ENCODE results near the gene SMARCAL1. TPM values are rescaled to one million over a fixed set of nuclear protein-coding genes. Genes with fewer than 3 reads are reported as not detected.

The SMARCAL1 gene
- total and polyA plus RNA-seq, 2 of the 4 experiments (the other 2 are of a cell fraction), result 13.6 to 21.0 TPM

- no peak overlapping the region for H3K27ac ChIP-seq (ENCODE audit: insufficient read depth, low read length)
- H2BK15ac ChIP-seq (ENCODE audit: low read depth, low read length), result no peak overlapping the region
- intact Hi-C loops (cut with micrococcal nuclease) (no loop called here), in situ Hi-C loops (cut with MboI; ENCODE audit: low sequenced_read_pairs) (loop anchor here (25.0 kb wide), 1 partner anchor 196 kb away; no protein-coding TSS in a partner anchor), dilution Hi-C loops (cut with HindIII; ENCODE audit: low sequenced_read_pairs, unreplicated experiment) (no loop called here)
- 0 out of 2 replicates have a peak overlapping the region, but pooled peaks have one; percentile 4 for H2AK5ac ChIP-seq (ENCODE audit: low read depth, low read length)
- H4K91ac ChIP-seq (ENCODE audit: insufficient read depth, low read depth, low read length), result no peak overlapping the region
- H3K4me2 ChIP-seq (ENCODE audit: low read depth, low read length), result no peak overlapping the region
- DNase-seq (no peak), ATAC-seq (ENCODE audit: low read depth) (no peak)
- H3K79me1 ChIP-seq (ENCODE audit: low read depth in 1 of 2, low read length in 2 of 2), result peaks cover 8 to 9% of the 10 kb centered on the region in 2 experiments
- H3K18ac ChIP-seq (ENCODE audit: low read depth, low read length), result no peak overlapping the region
- no peaks in the 10 kb centered on the region for H3K36me3 ChIP-seq (ENCODE audit: control insufficient read depth, insufficient read depth, low read length)
- H3K23ac ChIP-seq (ENCODE audit: low read depth, low read length), result no peak overlapping the region
- H3K9me1 ChIP-seq (ENCODE audit: insufficient read depth, low read length), result no peaks in the 10 kb centered on the region
- no peak overlapping the region for H2AK9ac ChIP-seq (replicated peaks; ENCODE audit: low read depth, low read length, poor library complexity)
- no CpG with 5 or more reads among the region's 11 CpGs for WGBS, 2 experiments (ENCODE audit: extremely low coverage in 2 of 2, insufficient read length in 1 of 2)
- H3K4me3 ChIP-seq (ENCODE audit: insufficient read depth, low read depth, low read length), result no peak overlapping the region
- no TSS peak for BruUV-seq (replicated peaks)
- TF ChIP-seq SMC3 (IDR thresholded peaks at IDR 0.05; ENCODE audit: low read depth, low read length), result no peak
- no peaks in the 10 kb centered on the region for H4K20me1 ChIP-seq (ENCODE audit: insufficient read depth, low read length)
- H3K14ac ChIP-seq (replicated peaks; ENCODE audit: low read depth, low read length), result no peak overlapping the region
- no peak overlapping the region for H3K9ac ChIP-seq (ENCODE audit: low read depth, low read length)
- no peaks in the 10 kb centered on the region for H3K9me3 ChIP-seq (ENCODE audit: control insufficient read depth, insufficient read depth, low read length)
- H3K56ac ChIP-seq (ENCODE audit: extremely low read depth, insufficient read depth, low read length), result no peak overlapping the region
- H2BK120ac ChIP-seq (ENCODE audit: low read depth, low read length), result no peak overlapping the region
- H3K4ac ChIP-seq (ENCODE audit: low read depth, low read length), result no peak overlapping the region
- H3K4me1 ChIP-seq (ENCODE audit: control insufficient read depth, insufficient read depth, low read length), result peaks cover 2% of the 10 kb centered on the region; the same call in 1 of the 2 replicates
- H2BK5ac ChIP-seq (ENCODE audit: low read depth, low read length, poor library complexity, severe bottlenecking), result no peak overlapping the region
- no peak overlapping the region for H4K5ac ChIP-seq (ENCODE audit: low read depth, low read length)
- no peak overlapping the region for H2BK20ac ChIP-seq (ENCODE audit: low read depth, low read length)
- ChIA-PET POLR2A (ENCODE audit: unreplicated experiment) (no interaction called here), CTCF (no interaction called here)
- no peak overlapping the region for H2AFZ ChIP-seq (replicated peaks; ENCODE audit: low read length, poor library complexity)
- H4K8ac ChIP-seq (ENCODE audit: low read depth in 2 of 2, low read length in 2 of 2), result no peak overlapping the region
- no peaks in the 10 kb centered on the region; the same call in 1 of the 2 replicates for H3K27me3 ChIP-seq (ENCODE audit: control insufficient read depth, insufficient read depth, low read length)
Observed at GRCh38 chr2:216408426-216409290, 3.6 kb upstream of the SMARCAL1 start.

Measured in IMR-90 (cell line).